ENCODE measurements around the gene PHF20.

Gene PHF20

DNA sequence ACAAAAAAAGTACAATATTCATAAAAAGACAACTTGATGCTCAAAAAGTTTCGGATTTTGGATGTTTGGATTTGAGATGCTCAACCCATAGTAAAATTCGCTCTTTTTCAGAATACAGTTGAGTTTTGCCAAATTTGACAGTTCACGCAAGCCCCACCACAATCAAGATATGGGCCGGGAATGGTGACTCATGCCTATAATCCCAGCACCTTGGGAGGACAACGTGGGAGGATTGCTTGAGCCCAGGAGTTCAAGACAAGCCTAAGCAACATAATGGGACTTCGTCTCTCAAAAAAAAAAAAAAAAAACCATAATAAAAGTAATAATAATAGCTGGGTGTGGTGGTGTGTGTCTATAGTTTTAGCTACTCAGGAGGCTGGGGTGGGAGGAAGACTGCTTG lies 51.3 kb downstream of the PHF20 start:
- H3K4me1 ChIP-seq (ENCODE audit: insufficient read depth, insufficient read length), result peaks cover 6% of the 10 kb centered on the region
- TF ChIP-seq YY1 (IDR thresholded peaks at IDR 0.05; ENCODE audit: insufficient read depth, insufficient read length), result no peak
- peaks cover 2% of the 10 kb centered on the region for H3K36me3 ChIP-seq (ENCODE audit: insufficient read depth, insufficient read length, low read length)
- H3K27me3 ChIP-seq (ENCODE audit: insufficient read depth, insufficient read length), result no peaks in the 10 kb centered on the region
- H3K9me3 ChIP-seq (ENCODE audit: insufficient read depth, low read length), result no peaks in the 10 kb centered on the region
- H3K4me3 ChIP-seq (ENCODE audit: insufficient read length, low read depth), result no peak overlapping the region
- H3K9ac ChIP-seq (ENCODE audit: insufficient read length, low read depth), result no peak overlapping the region
- no peak for DNase-seq (ENCODE audit: low read depth, low spot score)

DNA sequence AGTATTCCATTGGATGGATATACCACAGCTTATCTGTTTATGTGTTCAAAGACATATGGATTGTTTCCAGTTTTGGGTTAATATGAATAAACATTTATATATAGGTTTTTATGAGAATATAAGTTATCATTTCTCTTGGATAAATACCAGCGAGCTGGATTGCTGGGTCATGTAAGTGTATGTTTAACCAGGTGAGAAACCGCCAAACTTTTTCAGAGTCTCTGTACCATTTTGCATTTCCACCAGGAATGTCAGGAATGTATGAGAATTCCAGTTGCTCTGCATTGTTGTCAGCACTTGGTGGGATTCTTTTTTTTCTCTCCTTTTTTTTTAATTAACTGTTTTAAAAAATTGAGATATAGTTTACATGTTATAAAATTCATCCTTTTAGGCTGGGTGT lies 52.1 kb downstream of the PHF20 start:
- no peak for DNase-seq (ENCODE audit: low read depth, low spot score)
- Histone ChIP-seq H3K9me3 (ENCODE audit: insufficient read depth, low read length) (no peaks in the 10 kb centered on the region), H3K4me3 (ENCODE audit: insufficient read length, low read depth) (no peak overlapping the region), H3K9ac (ENCODE audit: insufficient read length, low read depth) (no peak overlapping the region), H3K4me1 (ENCODE audit: insufficient read depth, insufficient read length) (peaks cover 4% of the 10 kb centered on the region), H3K27me3 (ENCODE audit: insufficient read depth, insufficient read length) (no peaks in the 10 kb centered on the region), H3K36me3 (ENCODE audit: insufficient read depth, insufficient read length, low read length) (peaks cover 7% of the 10 kb centered on the region)
- TF ChIP-seq SUZ12 (IDR thresholded peaks at IDR 0.05; ENCODE audit: extremely low read depth, insufficient read depth, insufficient read length) (no peak), ZNF274 (IDR thresholded peaks at IDR 0.05; ENCODE audit: low read depth, low read length) (no peak), YY1 (IDR thresholded peaks at IDR 0.05; ENCODE audit: insufficient read depth, insufficient read length) (no peak)

DNA sequence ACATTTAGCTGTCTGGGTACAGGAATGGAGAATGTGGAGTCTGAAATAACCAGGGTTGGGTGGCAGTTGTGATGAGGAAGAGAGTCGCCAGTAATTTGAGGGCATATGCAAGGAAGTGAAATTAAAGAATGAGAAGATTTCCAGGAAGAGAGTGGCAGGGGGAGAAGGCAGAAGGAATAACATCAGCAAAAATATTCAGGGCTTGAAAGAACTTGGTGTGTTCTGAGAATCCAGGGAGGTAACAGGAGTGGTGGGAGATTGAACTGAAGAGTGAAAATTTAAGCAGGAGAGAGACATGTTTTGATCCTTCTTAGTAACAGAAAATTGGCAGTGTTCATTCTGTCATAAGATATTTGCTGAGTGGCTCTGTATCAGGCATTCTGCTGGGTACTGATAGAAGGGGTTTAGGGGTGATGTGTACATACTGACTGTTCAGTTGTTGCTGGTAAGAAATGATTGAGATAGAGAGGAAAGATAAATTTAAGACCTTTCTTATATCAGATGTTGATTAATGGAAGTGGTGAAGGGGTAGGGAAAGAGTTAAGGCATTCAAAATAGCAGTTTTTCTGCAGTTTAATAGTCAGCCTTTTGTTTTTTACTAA lies 54.7 kb downstream of the PHF20 start:
- H3K9ac ChIP-seq (ENCODE audit: insufficient read length, low read depth), result no peak overlapping the region
- peaks cover 14% of the 10 kb centered on the region for H3K36me3 ChIP-seq (ENCODE audit: insufficient read depth, insufficient read length, low read length)
- DNase-seq (ENCODE audit: low read depth, low spot score), result no peak
- no peaks in the 10 kb centered on the region for H3K27me3 ChIP-seq (ENCODE audit: insufficient read depth, insufficient read length)
- TF ChIP-seq YY1 (IDR thresholded peaks at IDR 0.05; ENCODE audit: insufficient read depth, insufficient read length) (no peak), ZNF274 (IDR thresholded peaks at IDR 0.05; ENCODE audit: low read depth, low read length) (no peak), SUZ12 (IDR thresholded peaks at IDR 0.05; ENCODE audit: extremely low read depth, insufficient read depth, insufficient read length) (no peak)
- H3K4me1 ChIP-seq (ENCODE audit: insufficient read depth, insufficient read length), result peaks cover 2% of the 10 kb centered on the region
- no peak overlapping the region for H3K4me3 ChIP-seq (ENCODE audit: insufficient read length, low read depth)
- no peaks in the 10 kb centered on the region for H3K9me3 ChIP-seq (ENCODE audit: insufficient read depth, low read length)

DNA sequence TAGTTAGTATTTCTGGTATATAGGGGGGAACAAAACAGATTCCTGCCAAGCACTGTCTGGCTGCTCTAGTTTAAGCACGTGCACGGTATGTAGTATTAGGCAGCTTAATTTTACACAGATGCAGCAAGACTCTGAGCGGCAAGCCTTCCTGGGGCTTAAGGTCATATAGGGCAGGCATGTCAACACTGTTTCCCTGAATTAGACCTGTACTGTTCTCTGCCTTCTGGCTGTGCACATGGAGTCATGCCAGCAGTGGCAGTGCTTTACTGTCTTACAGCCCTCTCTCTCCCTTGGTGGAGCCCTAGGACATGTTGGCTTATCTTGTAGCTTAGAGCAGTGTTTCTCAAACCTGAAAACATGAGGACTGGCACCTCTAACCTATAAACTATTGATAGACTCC lies 56.6 kb downstream of the PHF20 start:
- H3K4me1 ChIP-seq (ENCODE audit: insufficient read depth, insufficient read length), result peaks cover 2% of the 10 kb centered on the region
- no peak overlapping the region for H3K4me3 ChIP-seq (ENCODE audit: insufficient read length, low read depth)
- no peak for DNase-seq (ENCODE audit: low read depth, low spot score)
- H3K27me3 ChIP-seq (ENCODE audit: insufficient read depth, insufficient read length), result no peaks in the 10 kb centered on the region
- no peak overlapping the region for H3K9ac ChIP-seq (ENCODE audit: insufficient read length, low read depth)
- no peaks in the 10 kb centered on the region for H3K9me3 ChIP-seq (ENCODE audit: insufficient read depth, low read length)
- H3K36me3 ChIP-seq (ENCODE audit: insufficient read depth, insufficient read length, low read length), result peaks cover 14% of the 10 kb centered on the region
- TF ChIP-seq SUZ12 (IDR thresholded peaks at IDR 0.05; ENCODE audit: extremely low read depth, insufficient read depth, insufficient read length) (no peak), YY1 (IDR thresholded peaks at IDR 0.05; ENCODE audit: insufficient read depth, insufficient read length) (no peak), ZNF274 (IDR thresholded peaks at IDR 0.05; ENCODE audit: low read depth, low read length) (no peak)

DNA sequence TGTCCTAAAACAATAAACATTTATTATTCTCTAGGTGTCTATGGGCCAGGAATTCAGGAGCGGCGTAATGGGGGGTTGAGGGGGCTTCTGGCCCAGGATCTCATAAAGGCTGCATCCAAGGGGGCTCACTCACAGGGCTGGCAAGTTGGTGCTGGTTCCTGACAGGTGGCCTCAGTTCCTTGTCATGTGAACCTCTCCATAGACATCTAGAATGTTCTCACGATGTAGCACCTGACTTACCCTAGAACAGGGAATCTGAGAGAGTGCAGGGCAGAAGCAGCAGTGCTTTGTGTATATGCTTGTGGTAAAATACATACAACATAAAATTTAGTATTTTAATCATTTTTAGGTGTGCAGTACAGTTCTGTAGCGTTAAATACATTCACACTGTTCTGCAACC lies 57.1 kb downstream of the PHF20 start:
- Histone ChIP-seq H3K9me3 (ENCODE audit: insufficient read depth, low read length) (no peaks in the 10 kb centered on the region), H3K4me1 (ENCODE audit: insufficient read depth, insufficient read length) (no peaks in the 10 kb centered on the region), H3K9ac (ENCODE audit: insufficient read length, low read depth) (no peak overlapping the region), H3K36me3 (ENCODE audit: insufficient read depth, insufficient read length, low read length) (peaks cover 13% of the 10 kb centered on the region), H3K27me3 (ENCODE audit: insufficient read depth, insufficient read length) (no peaks in the 10 kb centered on the region), H3K4me3 (ENCODE audit: insufficient read length, low read depth) (no peak overlapping the region)
- TF ChIP-seq YY1 (IDR thresholded peaks at IDR 0.05; ENCODE audit: insufficient read depth, insufficient read length) (no peak), SUZ12 (IDR thresholded peaks at IDR 0.05; ENCODE audit: extremely low read depth, insufficient read depth, insufficient read length) (no peak), ZNF274 (IDR thresholded peaks at IDR 0.05; ENCODE audit: low read depth, low read length) (no peak)
- DNase-seq (ENCODE audit: low read depth, low spot score), result no peak

DNA sequence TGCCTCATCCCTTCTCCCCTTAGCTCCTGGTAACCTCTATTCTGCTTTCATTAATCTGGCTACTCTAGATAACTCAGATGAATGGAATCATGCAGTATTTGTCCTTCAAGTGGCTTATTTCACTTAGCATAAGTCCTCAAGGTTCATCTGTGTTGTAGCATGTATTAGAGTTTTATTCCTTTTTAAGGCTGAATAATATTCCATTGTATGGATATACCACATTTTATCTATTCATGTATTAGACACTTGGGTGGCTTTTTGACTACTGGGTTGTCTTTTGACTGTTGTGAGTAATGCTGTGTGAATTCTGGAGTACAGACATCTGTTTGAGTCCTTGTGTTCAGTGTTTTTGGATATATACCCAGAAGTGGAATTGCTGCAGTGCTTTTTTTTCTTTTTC lies 58.4 kb downstream of the PHF20 start:
- Histone ChIP-seq H3K9ac (ENCODE audit: insufficient read length, low read depth) (no peak overlapping the region), H3K4me1 (ENCODE audit: insufficient read depth, insufficient read length) (no peaks in the 10 kb centered on the region), H3K36me3 (ENCODE audit: insufficient read depth, insufficient read length, low read length) (peaks cover 13% of the 10 kb centered on the region), H3K4me3 (ENCODE audit: insufficient read length, low read depth) (no peak overlapping the region), H3K9me3 (ENCODE audit: insufficient read depth, low read length) (no peaks in the 10 kb centered on the region), H3K27me3 (ENCODE audit: insufficient read depth, insufficient read length) (no peaks in the 10 kb centered on the region)
- no peak for DNase-seq (ENCODE audit: low read depth, low spot score)
- no peak for TF ChIP-seq ZNF274 (IDR thresholded peaks at IDR 0.05; ENCODE audit: low read depth, low read length)
- no peak for TF ChIP-seq YY1 (IDR thresholded peaks at IDR 0.05; ENCODE audit: insufficient read depth, insufficient read length)
- no peak for TF ChIP-seq SUZ12 (IDR thresholded peaks at IDR 0.05; ENCODE audit: extremely low read depth, insufficient read depth, insufficient read length)

DNA sequence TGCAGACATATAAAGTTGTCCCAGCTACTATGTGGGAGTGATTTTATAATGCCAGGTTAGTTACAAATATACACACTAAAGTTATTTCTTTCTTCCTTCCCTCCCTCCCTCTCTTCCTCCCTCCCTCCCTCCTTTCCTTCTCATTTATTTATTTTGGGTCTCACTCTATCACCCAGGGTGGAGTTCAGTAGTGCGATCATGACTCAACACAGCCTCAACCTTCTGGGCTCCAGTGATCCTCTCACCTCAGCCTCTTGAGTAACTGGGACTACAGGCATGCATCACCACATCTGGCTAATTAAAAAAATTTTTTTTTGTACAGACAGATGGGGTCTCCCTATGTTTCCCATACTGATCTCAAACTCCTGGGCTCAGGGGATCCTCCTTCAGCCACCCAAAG lies 59.2 kb downstream of the PHF20 start:
- Histone ChIP-seq H3K27me3 (ENCODE audit: insufficient read depth, insufficient read length) (no peaks in the 10 kb centered on the region), H3K9me3 (ENCODE audit: insufficient read depth, low read length) (no peaks in the 10 kb centered on the region), H3K36me3 (ENCODE audit: insufficient read depth, insufficient read length, low read length) (peaks cover 13% of the 10 kb centered on the region), H3K4me1 (ENCODE audit: insufficient read depth, insufficient read length) (no peaks in the 10 kb centered on the region), H3K4me3 (ENCODE audit: insufficient read length, low read depth) (no peak overlapping the region), H3K9ac (ENCODE audit: insufficient read length, low read depth) (no peak overlapping the region)
- TF ChIP-seq ZNF274 (IDR thresholded peaks at IDR 0.05; ENCODE audit: low read depth, low read length), result no peak
- no peak for TF ChIP-seq SUZ12 (IDR thresholded peaks at IDR 0.05; ENCODE audit: extremely low read depth, insufficient read depth, insufficient read length)
- no peak for TF ChIP-seq YY1 (IDR thresholded peaks at IDR 0.05; ENCODE audit: insufficient read depth, insufficient read length)
- DNase-seq (ENCODE audit: low read depth, low spot score), result no peak
